Stomach (tissue), 9 donors: ENCODE results near the gene RTP2. TPM values are rescaled to one million over a fixed set of nuclear protein-coding genes. Genes with fewer than 3 reads are reported as not detected.

Experiments used
- DNase-seq, 2 donors: peaks; one replicate each; pipeline versions ENCODE4 v3.0.0 to v3.0.0-alpha.2; 2013 to 2019
- H3K27ac ChIP-seq, 5 donors: fragments of 200-600 bp in 4 of 5; sonication (generic) in 4 of 5; one replicate each; pipeline ENCODE4 v1.5.1; 2013 to 2019; ENCODE audit warnings: mild to moderate bottlenecking in 1 of 5, moderate library complexity in 1 of 5
- H3K27me3 ChIP-seq, 3 donors: fragments of 200-600 bp; sonication (generic); one replicate each; pipeline ENCODE4 v1.5.1; 2017 to 2019; ENCODE audit warnings: mixed run types in 1 of 3
- H3K36me3 ChIP-seq, 4 donors: fragments of 200-600 bp; sonication (generic); 1 replicate in 3 of 4; 2 replicates in 1 of 4; pipeline ENCODE4 v1.5.1; 2016 to 2019
- H3K4me1 ChIP-seq, 4 donors: fragments of 200-600 bp; sonication (generic); one replicate each; pipeline ENCODE4 v1.5.1; 2016 to 2019
- H3K4me3 ChIP-seq, 4 donors: fragments of 200-600 bp; sonication (generic) in 3 of 4; one replicate each; pipeline ENCODE4 v1.5.1; 2016 to 2019; ENCODE audit warnings: mild to moderate bottlenecking in 1 of 4
- H3K9me3 ChIP-seq, 4 donors: fragments of 200-600 bp; sonication (generic); one replicate each; pipeline ENCODE4 v1.5.1; 2016 to 2019
- CTCF ChIP-seq, 7 experiments: fragments of 450-650 bp in 4 of 7; fragments of 200-600 bp in 3 of 7; sonication (generic) in 3 of 7; IDR thresholded peaks; one replicate each; pipeline ENCODE4 v1.5.1; 2016 to 2019; ENCODE audit warnings: antibody characterized with exemption in 7 of 7, control low read depth in 2 of 7, mild to moderate bottlenecking in 1 of 7
- EP300 ChIP-seq: sonication (generic); formaldehyde crosslinking; IDR thresholded peaks from one replicate; pipeline ENCODE4 v1.6.1; 2017; ENCODE audit warnings: antibody characterized with exemption
- POLR2A ChIP-seq, 4 donors: fragments of 450-650 bp; IDR thresholded peaks; one replicate each; pipeline ENCODE4 v1.6.1; 2016; ENCODE audit warnings: antibody characterized with exemption in 4 of 4, control low read depth in 2 of 4, mild to moderate bottlenecking in 1 of 4, moderate library complexity in 1 of 4
- POLR2AphosphoS5 ChIP-seq, 3 donors: sonication (generic); formaldehyde crosslinking; IDR thresholded peaks; one replicate each; pipeline ENCODE4 v1.6.1; 2016; ENCODE audit warnings: antibody characterized with exemption in 3 of 3
- WGBS, 5 donors: extraction: QIAGEN DNeasy Blood & Tissue Kit in 3 of 5; methylation state at CpG; one replicate each; pipeline versions ENCODE4 v1.1.5 to v1.1.7; 2013 to 2018; 5-methylcytosine and 5-hydroxymethylcytosine counted together
- intact Hi-C: fragments of 100-400 bp; cut with DNase I; formaldehyde crosslinking; loops from one replicate; pipeline ENCODE4 v1.15.1; 2023; ENCODE audit warnings: low total_unique reads
- polyA plus RNA-seq, 3 donors: library from polyadenylated mRNA; stranded (reverse); fragments of 200-250 nt; gene quantifications; one replicate each; pipeline ENCODE4 v1.2.3, GENCODE V29; 2013
- total RNA-seq, 5 donors: library from RNA; depleted of rRNA; stranded (reverse); fragments of >200 nt; gene quantifications; one replicate each; pipeline versions ENCODE4 v1.1.0 to v1.2.3, GENCODE V29; 2014 to 2016
- donor health status: healthy with polysubstance abuse.
- donor health status: Bipolar disorder and iron deficiency.
- donor health status: healthy.

RTP2 gene
- total and polyA plus RNA-seq, 8 donors = not detected

DNA sequence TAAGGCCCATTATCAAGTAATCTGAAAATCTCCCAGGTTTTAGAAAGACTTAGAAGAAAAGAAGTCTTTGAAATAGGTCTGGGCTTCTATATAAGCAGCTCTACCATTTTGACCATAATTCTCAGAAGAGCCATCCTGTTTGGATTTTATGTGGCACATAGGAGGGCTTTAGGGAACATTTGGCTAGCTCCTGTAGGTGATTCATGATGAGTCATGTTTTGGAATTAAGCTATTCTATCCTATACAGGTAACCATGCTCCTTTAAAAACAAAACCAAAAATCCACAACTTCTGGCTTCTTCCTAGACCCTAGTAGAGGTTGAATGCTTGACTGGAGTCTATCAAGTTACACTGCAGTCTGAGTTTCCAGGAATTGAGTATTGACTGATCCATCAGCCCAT is 41.1 kb downstream of the RTP2 start:
- TF ChIP-seq EP300 = no peak
- TF ChIP-seq POLR2A (IDR thresholded peaks at IDR 0.05) = no peak
- no peak for TF ChIP-seq CTCF (IDR thresholded peaks at IDR 0.05)
- TF ChIP-seq POLR2AphosphoS5 (IDR thresholded peaks at IDR 0.05) = no peak
- H3K36me3 ChIP-seq = no peaks in the 10 kb centered on the region
- no peak overlapping the region for H3K4me3 ChIP-seq
- H3K27ac ChIP-seq = no peak overlapping the region
- no peaks in the 10 kb centered on the region for H3K9me3 ChIP-seq
- no peak for DNase-seq
- peaks cover 0 to 3% (median 0%) of the 10 kb centered on the region in 3 donors for H3K27me3 ChIP-seq
- H3K4me1 ChIP-seq = no peaks in the 10 kb centered on the region
- intact Hi-C loops = no loop called here

DNA sequence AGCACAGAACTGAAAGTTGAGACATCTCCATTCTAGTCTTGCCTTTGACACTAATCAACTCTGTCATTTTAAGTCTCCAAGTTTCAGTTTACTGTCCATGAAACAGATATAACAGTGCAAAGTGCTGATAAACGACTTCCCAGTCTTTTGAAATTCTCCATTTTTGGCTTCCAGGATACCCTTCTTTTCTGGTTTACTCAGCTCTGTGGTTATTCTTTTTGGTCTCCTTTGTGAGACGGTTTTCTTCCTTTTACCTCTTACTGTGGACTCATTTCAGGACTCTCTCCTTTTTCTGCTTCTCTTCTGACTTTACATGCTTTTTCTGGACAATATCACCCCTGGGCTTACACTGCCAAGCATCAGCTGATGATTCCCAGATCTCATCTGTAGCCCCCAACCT is 51.1 kb downstream of the RTP2 start:
- DNase-seq = no peak
- H3K27ac ChIP-seq = no peak overlapping the region
- no peaks in the 10 kb centered on the region for H3K27me3 ChIP-seq
- WGBS, 5 donors = 45 to 62% (median 55%) methylated on average over 2 of the region's 2 CpGs
- no peaks in the 10 kb centered on the region for H3K9me3 ChIP-seq
- no peak overlapping the region for H3K4me3 ChIP-seq
- H3K36me3 ChIP-seq = no peaks in the 10 kb centered on the region
- H3K4me1 ChIP-seq = no peaks in the 10 kb centered on the region
- TF ChIP-seq POLR2AphosphoS5 (IDR thresholded peaks at IDR 0.05) = no peak
- TF ChIP-seq POLR2A (IDR thresholded peaks at IDR 0.05) = no peak
- TF ChIP-seq CTCF (IDR thresholded peaks at IDR 0.05) = no peak
- TF ChIP-seq EP300 = no peak
- intact Hi-C loops = no loop called here

Other genes starting within 250 kb of the RTP2 start
- 100 to 1,000 TPM in 2 of 5 donors, 10 to 100 TPM in 1, 1 to 10 TPM in 1, not detected in 1; 1.3 to 331 (median 111) TPM for gene SST, start 32.2 kb downstream of the RTP2 start, total RNA-seq
- gene SST, start 32.2 kb downstream of the RTP2 start, polyA plus RNA-seq = 100 to 1,000 TPM; 142 to 677 (median 204) TPM
- gene BCL6, start 42.9 kb upstream of the RTP2 start, total RNA-seq = 100 to 1,000 TPM in 1 of 5 donors, 10 to 100 TPM in 4; 11.6 to 112 (median 39.7) TPM
- gene BCL6, start 42.9 kb upstream of the RTP2 start, polyA plus RNA-seq = 10 to 100 TPM; 11.1 to 36.1 (median 23.4) TPM